ENCODE data around the gene SOX10.

The SOX10 gene

DNA sequence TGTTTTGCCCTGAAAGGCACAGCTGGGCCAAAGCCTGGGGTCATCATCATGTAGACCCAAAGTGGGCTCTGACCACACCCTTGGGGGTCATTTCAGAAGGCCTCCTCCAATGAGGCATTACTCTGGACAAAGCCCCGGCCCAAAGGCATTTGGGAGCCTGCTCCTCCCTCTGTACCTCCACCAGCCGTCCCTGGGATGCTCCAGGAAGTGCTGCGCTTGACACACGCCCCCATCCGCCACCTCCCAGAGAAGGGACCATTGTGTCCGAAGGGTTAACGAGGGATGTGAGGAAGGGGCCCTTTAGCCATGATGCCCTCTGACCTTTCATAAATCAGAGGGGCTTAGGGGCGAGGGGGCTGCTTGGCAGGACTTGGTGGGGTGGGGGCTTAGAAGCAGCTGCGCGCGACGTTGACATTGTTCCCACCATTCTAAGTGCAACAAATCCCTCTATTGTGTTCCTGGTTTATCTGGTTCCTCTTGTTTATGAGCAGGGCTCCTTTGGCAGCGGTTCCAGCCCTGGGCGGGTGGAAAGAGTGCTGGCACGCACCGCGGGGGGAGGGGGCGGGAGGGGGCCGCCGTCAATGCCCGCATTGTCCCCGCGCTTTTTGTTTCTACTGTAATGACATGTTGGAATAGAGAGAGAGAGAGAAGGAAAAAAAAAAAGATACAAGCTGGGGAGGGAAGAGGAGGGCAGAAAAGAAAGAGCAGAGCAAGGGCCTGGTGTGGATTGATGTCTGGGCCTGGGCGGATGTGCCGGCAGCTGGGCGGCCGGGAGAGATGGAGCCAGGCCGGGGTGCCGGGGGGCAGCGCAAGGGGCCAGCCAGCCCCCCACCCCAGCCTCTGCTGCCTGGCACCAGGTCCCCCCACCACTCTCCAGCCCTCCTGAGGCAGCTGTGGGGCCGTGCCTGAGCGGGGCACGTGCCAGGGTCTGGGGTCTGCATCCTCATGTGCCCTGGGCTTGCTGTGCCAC is 32.1 kb upstream of the SOX10 start:
- no peak for DNase-seq (ENCODE audit: low spot score)

DNA sequence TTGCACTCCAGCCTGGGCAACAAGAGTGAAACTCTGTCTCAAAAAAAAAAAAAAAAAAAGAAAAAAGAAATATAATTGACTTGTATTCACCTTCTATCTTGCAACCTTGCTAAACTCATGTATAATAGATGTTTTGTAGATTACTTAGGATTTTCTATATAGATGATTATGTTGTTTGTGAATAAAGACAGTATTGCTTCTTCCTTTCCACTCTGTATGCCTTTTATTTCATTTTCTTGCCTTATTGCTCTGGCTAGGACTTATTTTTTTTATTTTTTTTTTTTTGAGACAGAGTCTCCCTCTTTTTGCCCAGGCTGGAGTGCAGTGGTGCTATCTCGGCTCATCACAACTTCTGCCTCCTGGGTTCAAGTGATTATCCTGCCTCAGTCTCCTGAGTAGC is 29.7 kb upstream of the SOX10 start:
- DNase-seq (ENCODE audit: low spot score) = no peak

DNA sequence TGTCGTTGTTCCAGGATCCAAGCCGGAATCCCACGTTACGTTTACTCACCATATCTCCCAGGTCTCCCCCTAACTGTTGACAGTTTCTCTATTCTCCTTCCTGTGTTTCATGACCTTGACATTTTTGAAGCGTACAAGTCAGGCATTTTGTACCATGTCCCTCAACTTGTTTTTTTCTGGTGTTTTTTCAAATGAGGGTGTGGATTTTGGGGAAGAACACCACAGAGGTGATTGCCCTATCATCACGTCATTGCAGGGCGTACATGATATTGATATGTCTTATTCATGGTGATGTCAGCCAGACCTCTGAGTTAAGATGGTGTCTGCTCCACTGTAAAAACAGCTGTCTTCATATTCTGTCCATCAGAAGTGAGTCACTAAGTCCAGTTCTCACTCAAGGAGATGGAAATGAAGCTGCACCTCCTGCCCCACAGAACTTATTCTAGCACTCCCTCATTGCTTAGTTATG is 28.3 kb upstream of the SOX10 start:
- DNase-seq (ENCODE audit: low spot score) = no peak

DNA sequence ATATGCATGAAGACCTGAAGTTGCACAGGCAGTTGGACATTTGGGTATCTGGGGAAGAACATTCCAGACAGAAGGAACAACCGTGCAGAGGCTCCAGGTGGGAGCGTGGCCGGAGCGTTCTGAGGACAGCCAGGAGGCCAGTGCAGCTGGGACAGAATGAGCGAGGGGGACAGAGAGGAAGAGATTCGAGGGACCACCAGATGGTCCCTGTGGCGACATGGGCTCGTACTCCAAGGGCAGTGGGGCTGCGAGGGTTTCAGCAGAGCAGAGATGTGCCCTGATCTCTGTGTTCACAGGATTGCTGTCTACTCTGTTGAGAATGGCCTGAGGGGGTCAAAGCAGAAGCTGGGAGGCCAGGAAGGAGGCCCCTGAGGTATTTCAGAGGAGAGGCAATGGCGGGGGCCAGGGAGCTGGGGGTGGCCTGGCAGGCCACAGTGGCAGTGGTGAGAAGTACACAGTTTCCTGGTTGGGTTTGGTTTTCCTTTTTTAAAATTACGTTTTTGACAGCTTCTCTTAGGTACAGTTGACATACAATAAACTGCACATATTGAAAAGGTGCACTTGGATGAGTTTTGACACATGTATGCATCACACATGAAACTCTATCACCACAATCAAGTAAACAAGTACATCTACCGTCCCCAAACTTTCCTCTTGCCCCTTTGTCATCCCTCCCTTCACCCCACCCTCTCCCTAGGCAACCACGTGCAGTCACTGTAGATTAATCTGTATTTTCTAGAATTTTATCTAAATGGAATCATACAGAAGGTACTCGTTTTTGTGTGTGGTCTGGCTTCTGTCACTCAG is 24.8 kb upstream of the SOX10 start:
- no peak for DNase-seq (ENCODE audit: low spot score)

DNA sequence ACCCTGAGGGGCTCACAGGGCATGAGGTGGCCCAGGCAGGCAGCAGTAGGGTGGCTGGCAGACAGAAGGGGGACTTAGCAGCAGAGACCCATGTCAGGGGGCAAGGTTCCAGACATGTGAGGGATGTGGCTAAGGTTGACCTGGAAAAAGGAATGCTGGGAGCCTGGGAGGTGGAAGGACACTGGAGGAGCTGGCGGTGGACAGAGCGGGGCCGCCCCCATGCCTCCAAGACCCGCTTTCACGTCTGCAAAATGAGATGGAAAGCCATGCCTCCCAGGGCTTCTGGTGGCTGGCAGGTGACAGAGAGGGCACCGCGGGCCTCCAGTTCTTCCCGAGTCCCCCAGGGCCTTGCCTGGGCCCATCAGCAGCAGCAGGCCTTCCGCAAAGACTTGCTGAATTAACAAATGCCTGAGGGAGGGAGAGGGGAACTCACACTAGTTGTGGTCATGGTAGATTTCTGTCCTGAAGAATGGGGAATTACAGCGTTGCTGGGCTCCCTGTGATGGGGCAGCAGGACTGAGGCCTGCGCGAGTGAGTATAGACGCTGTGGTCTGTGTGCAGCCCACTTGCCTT is 23.1 kb upstream of the SOX10 start:
- DNase-seq (ENCODE audit: low spot score) = no peak

DNA sequence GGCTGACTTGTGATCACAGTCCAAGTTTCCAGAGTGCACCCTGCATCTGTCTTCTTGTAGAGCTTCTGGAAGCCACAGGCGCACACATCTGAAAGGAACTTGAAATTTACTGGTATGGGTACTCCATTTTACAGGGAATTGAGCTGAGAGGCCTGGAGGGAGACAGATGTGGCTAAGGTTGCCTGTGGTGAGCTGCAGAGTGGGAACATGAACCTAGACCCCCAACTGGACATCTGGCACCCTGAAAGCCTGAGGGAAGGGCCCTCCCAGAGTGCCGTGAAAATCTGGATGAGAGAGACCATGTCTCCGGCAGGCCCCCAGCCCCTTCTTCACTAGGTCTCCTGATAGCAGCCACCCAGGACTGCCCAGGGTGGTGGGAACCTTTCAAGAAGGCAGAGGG is 22.6 kb upstream of the SOX10 start:
- DNase-seq (ENCODE audit: low spot score) = no peak

DNA sequence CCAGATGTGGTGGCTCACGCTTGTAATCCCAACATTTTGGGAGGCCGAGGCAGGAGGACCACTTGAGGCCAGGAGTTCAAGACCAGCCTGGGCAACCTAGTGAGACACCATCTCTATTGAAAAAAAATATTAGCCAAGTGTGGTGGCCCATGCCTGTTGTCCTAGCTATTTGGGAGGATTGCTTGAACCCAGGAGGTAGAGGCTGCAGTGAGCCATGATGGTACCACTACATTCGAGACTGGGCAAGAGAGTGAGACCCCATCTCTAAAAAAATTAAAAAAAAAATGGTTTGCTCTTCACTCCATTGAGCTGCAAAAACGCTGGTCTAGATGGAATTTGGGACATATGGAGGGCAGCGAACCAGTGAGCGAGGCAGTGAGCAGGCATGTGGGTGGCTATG is 21.6 kb upstream of the SOX10 start:
- DNase-seq (ENCODE audit: low spot score) = no peak

DNA sequence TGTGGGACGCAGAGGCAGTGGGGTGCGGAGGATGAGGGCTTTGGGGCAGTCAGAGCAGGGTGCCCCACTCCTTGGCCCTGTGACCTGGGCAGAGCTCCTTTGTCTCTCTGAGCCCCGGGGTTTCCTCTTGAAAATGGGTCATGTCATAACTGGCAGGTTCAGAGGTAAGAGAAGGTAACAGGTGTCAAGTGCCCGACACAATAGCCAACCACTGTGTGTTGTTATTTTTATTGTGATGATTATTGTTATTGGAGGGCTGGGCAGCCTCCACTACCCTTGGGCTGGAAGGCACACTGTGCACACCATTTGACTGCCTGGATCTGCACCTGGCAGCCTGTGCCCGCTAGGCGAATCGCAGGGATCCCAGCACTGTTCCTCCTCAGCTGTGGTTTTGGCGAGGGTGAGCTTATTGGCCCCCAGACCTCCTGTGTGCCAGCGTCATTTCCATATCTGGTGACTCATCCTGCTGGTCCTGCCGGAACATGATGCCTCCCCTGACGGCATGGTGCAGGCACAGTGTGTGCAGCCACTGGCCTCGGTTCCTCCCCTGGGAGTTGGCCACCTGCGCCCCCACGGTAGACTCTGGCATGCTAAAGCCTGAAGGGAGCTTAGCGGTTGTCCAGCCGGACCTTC is 15.4 kb upstream of the SOX10 start:
- DNase-seq (ENCODE audit: low spot score) = no peak

DNA sequence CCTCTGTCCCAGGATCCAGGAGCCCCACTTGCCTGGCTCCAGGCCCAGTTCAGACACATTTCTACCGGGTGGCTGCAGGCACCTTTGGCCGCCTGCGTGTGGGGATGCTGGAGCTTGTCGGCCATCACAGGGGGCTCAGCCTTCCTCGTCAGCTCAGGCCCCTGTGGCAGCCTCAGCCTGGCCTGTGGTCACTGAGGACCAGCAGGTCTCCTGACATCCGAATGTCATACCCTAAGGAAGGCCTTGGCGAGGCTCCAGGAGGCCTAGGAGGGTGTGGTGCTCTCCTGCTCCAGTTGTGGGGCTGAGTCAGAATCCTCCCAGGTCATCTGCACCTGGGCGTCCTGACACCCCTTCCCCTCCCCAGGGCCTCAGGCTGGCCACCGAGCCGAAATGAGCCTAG is 14.9 kb upstream of the SOX10 start:
- DNase-seq (ENCODE audit: low spot score) = no peak

DNA sequence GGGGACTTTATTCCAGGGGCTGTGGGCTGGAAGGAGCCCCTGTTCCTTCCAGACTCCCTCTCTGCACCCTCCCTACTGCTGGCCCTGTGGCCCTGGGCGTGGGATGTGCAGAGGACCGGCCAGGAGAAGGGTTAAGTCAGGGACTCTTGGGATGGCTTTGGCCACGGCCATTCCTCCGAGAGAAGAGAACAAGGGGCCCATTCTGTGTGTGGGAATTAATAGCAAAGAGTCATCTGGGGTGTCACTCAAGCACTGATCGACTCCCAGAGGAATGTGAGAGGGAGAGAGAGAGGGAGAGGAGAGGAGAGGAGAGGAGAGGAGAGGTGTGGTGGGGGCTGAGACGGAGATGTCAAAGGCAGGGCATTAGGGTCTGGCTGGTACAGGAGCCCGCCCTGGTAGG is 14.2 kb upstream of the SOX10 start:
- DNase-seq (ENCODE audit: low spot score) = no peak

DNA sequence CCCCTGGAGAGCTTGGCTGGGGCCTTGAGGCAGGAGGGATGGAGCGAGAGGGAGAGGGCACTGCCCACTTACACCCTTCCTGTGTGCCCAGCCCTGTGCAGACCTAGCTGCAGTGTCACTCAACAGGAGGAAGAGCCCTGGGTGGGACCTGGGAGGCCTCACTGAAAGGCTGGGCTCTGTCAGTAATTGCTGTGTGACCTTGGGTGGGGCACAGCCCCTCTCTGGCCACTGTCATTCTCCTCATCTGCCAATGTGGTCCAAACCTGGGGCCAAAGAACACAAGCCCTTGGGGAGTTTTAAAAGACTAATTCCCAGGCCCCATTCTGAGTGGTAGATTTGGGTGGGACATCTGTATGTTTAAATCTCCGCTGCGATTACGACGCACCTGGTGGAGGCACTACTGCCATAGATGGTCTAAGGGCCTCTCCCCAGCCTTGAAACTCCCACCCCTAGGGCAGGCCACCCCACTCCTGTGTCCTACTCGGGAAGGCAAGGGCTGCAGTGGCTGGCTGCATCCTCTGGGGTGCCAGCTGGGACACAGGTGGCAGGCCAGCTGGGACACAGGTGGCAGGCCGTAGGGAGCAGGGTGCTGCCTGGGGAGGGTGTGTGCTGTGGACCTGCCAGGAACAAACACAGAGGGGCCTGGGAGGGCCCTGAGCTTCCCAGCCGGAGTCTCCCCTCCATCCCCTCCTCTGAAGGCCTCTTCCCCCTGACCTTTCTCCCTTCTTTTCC is 12.3 kb upstream of the SOX10 start:
- DNase-seq (ENCODE audit: low spot score) = no peak

DNA sequence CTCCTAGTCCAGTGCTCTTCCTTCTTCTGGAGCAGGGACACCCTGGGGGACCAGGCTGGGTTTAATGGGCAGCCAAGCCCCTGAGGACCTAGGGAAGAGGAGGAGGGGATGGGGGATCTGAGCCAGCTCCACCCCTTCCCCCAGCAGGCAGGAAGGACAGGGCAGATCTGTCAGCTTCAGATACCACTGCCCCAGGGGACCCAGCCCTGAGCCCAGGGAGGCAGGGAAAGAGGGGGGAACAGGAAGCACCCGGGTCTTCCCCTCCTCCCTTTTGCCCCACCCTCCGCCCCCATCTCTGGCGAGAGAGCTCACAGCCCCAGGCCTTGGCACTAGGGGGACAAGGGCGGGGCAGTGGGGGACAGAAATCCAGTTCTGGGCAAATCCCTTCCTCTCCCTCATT is 11.7 kb upstream of the SOX10 start:
- no peak for DNase-seq (ENCODE audit: low spot score)

DNA sequence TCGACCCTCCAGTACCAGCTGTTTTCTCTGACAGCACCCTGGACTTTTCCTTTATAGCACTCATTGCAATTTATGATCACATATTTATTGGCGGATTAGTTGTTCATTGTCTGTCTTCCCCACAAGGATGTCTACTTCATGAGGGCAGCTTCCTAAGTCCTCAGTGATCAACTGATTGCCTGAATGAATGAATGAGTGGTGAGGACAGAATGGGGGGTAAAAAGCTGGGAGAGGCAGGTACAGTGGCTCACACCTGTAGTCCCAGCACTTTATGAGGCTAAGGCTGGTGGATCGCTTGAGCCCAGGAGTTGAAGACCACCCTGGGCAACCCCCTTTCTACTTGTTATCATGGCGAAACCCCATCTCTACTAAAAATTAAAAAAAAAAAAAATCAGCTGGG is 11.1 kb upstream of the SOX10 start:
- DNase-seq (ENCODE audit: low spot score) = no peak

DNA sequence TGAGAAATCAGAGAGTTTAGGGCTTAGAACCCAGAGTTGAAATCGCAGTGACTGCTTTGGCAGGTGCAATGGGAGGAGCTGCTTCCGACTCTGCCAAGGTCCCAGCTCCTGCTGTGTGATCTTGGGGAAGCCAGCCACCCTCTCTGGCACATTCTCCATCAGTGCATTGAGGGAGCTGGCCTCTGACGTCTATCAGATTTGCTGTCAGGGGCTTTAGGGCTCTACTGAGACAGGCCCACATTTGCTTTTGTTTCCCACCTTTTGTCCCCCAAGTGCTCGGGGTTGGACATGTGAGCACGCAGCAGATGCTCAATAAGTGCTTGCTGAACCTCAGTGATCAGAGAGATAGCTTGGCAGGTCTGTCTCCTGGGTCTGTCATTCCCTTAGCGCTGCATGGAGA is 10.6 kb upstream of the SOX10 start:
- no peak for DNase-seq (ENCODE audit: low spot score)

DNA sequence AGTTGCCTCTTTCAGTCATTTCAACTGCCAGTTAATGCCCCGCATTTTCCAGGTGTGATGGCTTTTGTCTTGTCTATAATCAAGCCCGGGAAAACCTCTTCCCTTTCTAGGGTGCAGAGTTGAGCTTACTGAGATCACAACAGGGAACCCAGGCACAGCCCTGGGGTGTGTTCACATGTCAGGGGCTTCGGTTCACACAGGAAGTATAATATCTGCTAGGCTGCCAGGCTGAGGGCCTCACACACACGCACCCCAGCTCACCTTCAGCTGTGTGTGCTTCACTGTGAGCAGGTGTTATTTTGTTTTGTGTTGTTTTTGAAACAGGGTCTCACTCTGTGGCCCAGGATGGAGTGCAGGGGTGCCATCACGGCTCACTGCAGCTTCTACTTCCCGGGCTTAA is 9.7 kb upstream of the SOX10 start:
- no peak for DNase-seq (ENCODE audit: low spot score)

DNA sequence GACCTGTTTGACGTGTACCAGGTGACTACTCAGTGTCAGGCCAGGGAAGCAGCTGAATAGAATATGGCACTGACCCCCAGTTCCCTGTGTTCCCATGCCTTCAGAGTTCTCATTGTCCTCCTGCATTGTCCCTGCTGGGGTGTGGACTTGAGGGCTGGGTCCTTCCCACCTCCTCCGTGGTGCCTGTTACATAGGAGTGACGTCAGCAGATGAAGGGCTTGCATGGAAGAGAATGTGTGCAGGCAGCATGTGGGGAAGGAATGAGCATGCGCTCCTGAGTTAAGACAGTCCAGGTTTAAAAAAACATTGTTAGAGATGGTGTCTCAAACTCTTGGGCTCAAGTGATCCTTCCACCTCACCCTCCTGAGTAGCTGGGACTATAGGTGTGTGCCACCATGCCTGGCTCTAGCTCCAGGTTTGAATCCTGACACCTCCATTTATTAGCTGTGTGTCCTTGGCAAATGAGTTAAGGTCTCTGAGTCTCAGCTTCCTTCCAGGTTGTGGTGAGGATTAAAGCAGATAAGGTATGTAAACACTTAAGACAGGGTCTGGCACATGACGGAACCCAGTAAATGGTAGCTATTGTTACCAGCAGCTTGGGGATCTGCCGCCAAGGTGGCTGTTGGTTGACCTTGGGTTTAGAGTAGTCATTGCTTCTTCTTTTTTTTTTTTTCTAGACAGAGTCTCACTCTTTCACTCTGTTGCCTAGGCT is 7.5 kb upstream of the SOX10 start:
- DNase-seq (ENCODE audit: low spot score) = no peak

DNA sequence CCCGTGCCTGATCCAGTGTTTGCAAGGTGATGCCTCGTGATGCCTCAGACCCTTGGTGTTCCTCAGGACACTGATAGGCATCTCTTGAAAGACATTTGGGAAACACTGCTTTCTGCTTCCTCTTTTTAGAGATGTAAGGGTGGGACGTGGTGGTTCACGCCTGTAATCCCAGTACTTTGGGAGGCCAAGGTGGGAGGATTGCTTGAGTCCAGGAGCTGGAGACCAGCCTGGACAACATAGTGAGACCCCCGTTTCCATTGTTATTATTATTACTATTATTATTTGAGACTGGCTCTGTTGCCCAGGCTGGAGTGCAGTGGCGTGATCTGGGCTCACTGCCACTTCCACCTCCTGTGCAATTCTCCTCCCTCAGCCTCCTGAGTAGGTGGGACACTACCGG is 6.5 kb upstream of the SOX10 start:
- DNase-seq (ENCODE audit: low spot score) = no peak

DNA sequence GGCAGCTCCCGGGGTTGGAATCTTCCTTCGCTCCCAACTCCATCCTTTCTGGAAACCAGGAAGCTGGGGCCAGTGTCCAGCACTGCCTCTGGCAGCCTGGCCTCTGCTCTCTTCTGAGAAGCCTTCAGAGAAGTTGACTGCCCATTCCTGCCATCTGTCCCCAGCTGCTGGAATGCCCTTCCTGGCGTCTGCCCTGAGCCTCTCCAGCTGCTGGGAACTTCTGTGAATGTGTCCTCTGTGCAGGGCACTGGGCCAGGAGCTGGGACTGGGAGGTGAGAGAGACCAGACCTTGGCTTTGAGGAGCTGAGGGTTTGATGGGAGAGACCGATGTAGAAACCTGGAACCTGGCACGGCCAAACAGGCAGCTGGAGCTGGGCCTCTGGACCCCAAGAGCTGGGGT is 5.9 kb upstream of the SOX10 start:
- DNase-seq (ENCODE audit: low spot score) = no peak

DNA sequence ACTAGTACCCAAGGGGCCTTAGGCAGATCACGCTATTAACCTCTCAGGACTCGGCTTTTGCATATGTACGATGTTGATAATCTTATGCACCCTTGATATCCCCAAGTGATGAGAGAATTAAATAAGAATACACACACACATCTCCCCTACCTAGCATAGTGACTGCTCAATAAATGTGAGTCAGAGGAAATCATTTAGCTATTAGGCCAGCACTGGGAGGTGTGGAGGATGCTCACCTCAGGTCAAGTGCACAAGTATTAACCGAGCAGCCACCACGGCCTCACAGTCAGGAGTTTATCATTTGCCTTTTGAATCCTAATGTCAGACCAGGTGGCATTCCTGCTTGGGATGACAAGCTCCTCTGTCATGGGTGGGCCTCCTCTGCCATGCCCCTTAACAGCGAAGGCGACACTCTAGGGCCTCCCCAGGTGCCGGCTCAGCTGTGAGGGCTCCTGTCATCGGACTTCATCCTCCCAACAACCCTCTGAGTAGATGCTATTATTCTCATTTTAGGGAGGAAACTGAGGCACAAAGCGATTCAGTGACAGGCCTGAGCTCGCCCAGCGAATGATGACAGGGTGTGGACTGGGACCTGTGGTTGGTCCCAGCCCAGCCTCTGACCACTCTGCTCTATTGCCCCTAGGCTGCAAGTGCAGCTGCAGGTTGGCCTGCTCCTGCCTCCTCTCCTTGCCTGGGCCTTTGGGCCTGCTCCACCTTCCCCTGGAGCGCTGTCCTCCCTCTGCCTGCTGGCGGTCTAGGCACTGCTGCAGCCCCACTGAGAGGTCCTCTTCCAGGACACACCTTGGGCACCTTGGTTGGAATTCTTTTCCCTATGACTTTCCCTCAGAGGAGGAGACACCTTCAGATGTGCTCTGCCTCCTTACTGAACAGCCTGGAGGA is 5.0 kb upstream of the SOX10 start:
- no peak for DNase-seq (ENCODE audit: low spot score)

DNA sequence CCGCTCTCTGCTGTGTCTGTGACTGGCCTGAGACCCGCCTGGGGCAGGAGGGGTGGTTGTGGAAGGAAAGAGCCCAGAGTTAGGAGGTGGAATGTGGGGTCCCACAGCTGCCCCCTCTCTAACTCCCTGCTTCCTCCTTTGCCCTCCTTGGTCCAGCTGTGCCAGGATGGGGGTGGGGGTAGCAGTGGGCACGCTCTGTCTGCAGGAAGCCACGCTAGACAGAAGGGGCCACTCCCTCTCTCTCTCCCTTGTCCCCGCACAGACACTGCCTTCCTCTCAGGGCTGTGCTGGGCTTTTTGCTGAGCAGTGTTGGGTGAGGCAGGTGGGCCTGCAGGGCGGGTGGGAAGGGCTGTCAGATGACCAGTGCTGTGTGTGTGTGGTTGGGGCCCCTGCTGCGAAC is 2.0 kb upstream of the SOX10 start:
- DNase-seq (ENCODE audit: low spot score) = no peak
